Germinal center (tissue), 1 donor: ENCODE data around the gene ECM1.

Experiments used
- DNase-seq: peaks from one replicate; pipeline ENCODE4 v3.0.0; 2012; ENCODE audit warnings: mixed read lengths, low spot score

Gene ECM1

DNA sequence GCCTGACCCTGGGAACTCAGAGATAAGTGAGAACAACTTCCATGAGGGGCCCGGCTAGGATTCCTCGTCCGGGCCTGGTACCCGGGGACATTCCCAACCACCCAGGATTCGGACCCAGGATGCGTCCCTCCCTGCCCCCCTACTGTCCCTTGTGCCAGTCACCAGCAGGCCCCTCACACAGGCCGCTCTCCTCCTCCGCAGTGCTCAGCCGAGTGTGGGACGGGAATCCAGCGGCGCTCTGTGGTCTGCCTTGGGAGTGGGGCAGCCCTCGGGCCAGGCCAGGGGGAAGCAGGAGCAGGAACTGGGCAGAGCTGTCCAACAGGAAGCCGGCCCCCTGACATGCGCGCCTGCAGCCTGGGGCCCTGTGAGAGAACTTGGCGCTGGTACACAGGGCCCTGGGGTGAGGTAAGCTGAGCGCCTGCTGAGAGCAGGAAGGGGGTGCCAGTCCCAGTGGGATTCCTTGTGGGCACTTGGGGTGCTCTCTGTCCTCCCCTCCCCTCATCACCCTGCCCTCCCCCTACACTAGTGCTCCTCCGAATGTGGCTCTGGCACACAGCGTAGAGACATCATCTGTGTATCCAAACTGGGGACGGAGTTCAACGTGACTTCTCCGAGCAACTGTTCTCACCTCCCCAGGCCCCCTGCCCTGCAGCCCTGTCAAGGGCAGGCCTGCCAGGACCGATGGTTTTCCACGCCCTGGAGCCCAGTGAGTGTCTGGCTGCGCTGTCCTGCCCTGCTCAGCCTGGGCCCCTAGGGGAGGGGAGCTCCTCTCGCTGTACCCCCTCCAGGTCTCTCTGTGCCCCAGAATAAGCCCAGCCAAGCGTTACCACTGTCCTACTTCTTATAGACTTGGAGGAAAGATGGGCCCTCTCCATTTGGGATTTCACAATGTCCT is 51.1 kb downstream of the ECM1 start:
- no peak for DNase-seq

- no peak for DNase-seq
Observed at GRCh38 chr1:150559656-150560010, 51.7 kb downstream of the ECM1 start.

- peak; percentile 79 for DNase-seq
Observed at GRCh38 chr1:150560011-150560438, 52.1 kb downstream of the ECM1 start.

- peak; percentile 79 for DNase-seq
Observed at GRCh38 chr1:150560576-150561253, 52.8 kb downstream of the ECM1 start.

DNA sequence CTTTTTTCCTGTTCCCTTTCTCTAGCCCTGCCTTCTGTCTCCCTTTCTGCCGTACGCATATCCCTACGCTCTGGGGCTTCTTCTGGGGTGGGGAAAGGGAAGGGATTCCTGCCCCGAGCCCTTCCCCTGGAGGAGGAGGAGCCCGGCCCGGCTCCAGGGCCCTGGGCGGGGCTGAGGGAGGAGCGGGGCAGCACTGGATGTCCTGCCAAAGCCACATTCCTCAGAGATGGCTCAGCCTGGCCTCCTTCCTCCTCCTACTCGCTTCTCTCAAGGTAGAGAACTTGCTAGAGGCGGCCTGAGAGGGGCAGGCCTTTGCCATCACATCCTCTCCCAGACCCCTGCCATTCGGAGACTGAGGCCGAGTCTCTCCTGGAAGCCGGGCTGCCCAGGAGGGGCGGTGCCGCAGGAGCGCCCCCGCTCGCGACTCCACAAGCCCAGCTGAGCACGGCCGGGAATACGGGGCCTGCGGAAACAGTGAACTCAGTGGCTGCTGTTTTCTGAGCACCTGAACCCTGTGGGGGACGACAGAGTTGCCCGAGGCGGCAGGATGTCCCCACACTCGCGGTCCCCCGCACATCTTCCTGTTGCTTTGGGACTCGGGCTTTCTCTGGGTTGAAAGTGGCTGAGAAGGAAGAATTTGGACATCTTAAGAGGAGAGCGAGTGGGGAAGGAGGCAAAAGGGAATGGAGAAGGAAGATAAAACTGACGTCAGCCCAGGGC is 53.5 kb downstream of the ECM1 start:
- DNase-seq = peak; percentile 53

- DNase-seq = peak; percentile 90
Observed at GRCh38 chr1:150561974-150562445, 54.1 kb downstream of the ECM1 start.

GRCh38 chr1:150562446-150563339 is 54.8 kb downstream of the ECM1 start:
- DNase-seq = peak; percentile 88
